ENCODE results near the gene CRTC1.

Gene CRTC1

GRCh38 chr19:18698321-18699167 is 15.1 kb downstream of the CRTC1 start:
- Histone ChIP-seq H3K79me2 (ENCODE audit: insufficient read depth, low read length) (no peaks in the 10 kb centered on the region), H3K4me3 (ENCODE audit: insufficient read depth, low read length, poor library complexity, severe bottlenecking) (no peak overlapping the region), H3K9ac (ENCODE audit: low read length) (no peak overlapping the region), H4K20me1 (ENCODE audit: low read depth, low read length) (peaks cover 6% of the 10 kb centered on the region; the same call in 1 of the 2 replicates), H2AFZ (ENCODE audit: low read depth, low read length, severe bottlenecking) (no peak overlapping the region), H3F3A (ENCODE audit: insufficient read depth) (peaks cover 17% of the 10 kb centered on the region), H3K27ac (ENCODE audit: low read depth, low read length) (no peak overlapping the region), H3K9me3 (ENCODE audit: insufficient read depth, low read length) (no peaks in the 10 kb centered on the region), H3K27me3 (ENCODE audit: low read length) (no peaks in the 10 kb centered on the region), H3K9me2 (replicated peaks; ENCODE audit: insufficient read depth, low read length) (no peaks in the 10 kb centered on the region), H3K36me3 (ENCODE audit: low read length) (no peaks in the 10 kb centered on the region), H3K4me2 (ENCODE audit: low read depth, low read length, poor library complexity, severe bottlenecking) (no peak overlapping the region)
- no peak for TF ChIP-seq CTCF (IDR thresholded peaks at IDR 0.05; ENCODE audit: insufficient read depth, low read length, poor library complexity, severe bottlenecking)
- no peak for TF ChIP-seq EZH2phosphoT487 (conservative IDR thresholded peaks at IDR 0.05; ENCODE audit: low read length)

- no peak overlapping the region for H3K4me3 ChIP-seq (ENCODE audit: insufficient read depth, low read length, poor library complexity, severe bottlenecking)
- no peak overlapping the region for H2AFZ ChIP-seq (ENCODE audit: low read depth, low read length, severe bottlenecking)
- peak overlapping the region; percentile 73; the same call in 1 of the 2 replicates for H3K27ac ChIP-seq (ENCODE audit: low read depth, low read length)
- H3K4me2 ChIP-seq (ENCODE audit: low read depth, low read length, poor library complexity, severe bottlenecking), result peak overlapping the region; percentile 57
- no peaks in the 10 kb centered on the region for H3K36me3 ChIP-seq (ENCODE audit: low read length)
- no peaks in the 10 kb centered on the region for H3K9me3 ChIP-seq (ENCODE audit: insufficient read depth, low read length)
- TF ChIP-seq EZH2phosphoT487 (conservative IDR thresholded peaks at IDR 0.05; ENCODE audit: low read length), result no peak
- TF ChIP-seq CTCF (IDR thresholded peaks at IDR 0.05; ENCODE audit: insufficient read depth, low read length, poor library complexity, severe bottlenecking), result no peak
- H3F3A ChIP-seq (ENCODE audit: insufficient read depth), result peaks cover 17% of the 10 kb centered on the region
- H3K79me2 ChIP-seq (ENCODE audit: insufficient read depth, low read length), result no peaks in the 10 kb centered on the region
- H4K20me1 ChIP-seq (ENCODE audit: low read depth, low read length), result peaks cover 6% of the 10 kb centered on the region; the same call in 1 of the 2 replicates
- no peaks in the 10 kb centered on the region for H3K9me2 ChIP-seq (replicated peaks; ENCODE audit: insufficient read depth, low read length)
- no peaks in the 10 kb centered on the region for H3K27me3 ChIP-seq (ENCODE audit: low read length)
- 0 out of 2 replicates have a peak overlapping the region, but pooled peaks have one; percentile 11 for H3K9ac ChIP-seq (ENCODE audit: low read length)
Observed at GRCh38 chr19:18699403-18700054, 16.0 kb downstream of the CRTC1 start.

GRCh38 chr19:18700501-18701249 is 17.2 kb downstream of the CRTC1 start:
- Histone ChIP-seq H3K27ac (ENCODE audit: low read depth, low read length) (peak overlapping the region; percentile 73), H4K20me1 (ENCODE audit: low read depth, low read length) (peaks cover 6% of the 10 kb centered on the region; the same call in 1 of the 2 replicates), H2AFZ (ENCODE audit: low read depth, low read length, severe bottlenecking) (no peak overlapping the region)

More at GRCh38 chr19:18700501-18701249, 17.2 kb downstream of the CRTC1 start:
- Histone ChIP-seq H3F3A (ENCODE audit: insufficient read depth) (peaks cover 17% of the 10 kb centered on the region), H3K9ac (ENCODE audit: low read length) (peak overlapping the region; percentile 27; the same call in 1 of the 2 replicates), H3K79me2 (ENCODE audit: insufficient read depth, low read length) (no peaks in the 10 kb centered on the region), H3K9me3 (ENCODE audit: insufficient read depth, low read length) (no peaks in the 10 kb centered on the region), H3K9me2 (replicated peaks; ENCODE audit: insufficient read depth, low read length) (no peaks in the 10 kb centered on the region), H3K36me3 (ENCODE audit: low read length) (no peaks in the 10 kb centered on the region), H3K4me3 (ENCODE audit: insufficient read depth, low read length, poor library complexity, severe bottlenecking) (peak overlapping the region; percentile 28), H3K27me3 (ENCODE audit: low read length) (no peaks in the 10 kb centered on the region), H3K4me2 (ENCODE audit: low read depth, low read length, poor library complexity, severe bottlenecking) (peak overlapping the region; percentile 57)
- TF ChIP-seq EZH2phosphoT487 (conservative IDR thresholded peaks at IDR 0.05; ENCODE audit: low read length), result no peak

All from SU-DHL-6 (cell line).